Fibroblast of villous mesenchyme (primary cell): Measurements from ENCODE around the gene DAP. TPM values are rescaled to one million over a fixed set of nuclear protein-coding genes. Genes with fewer than 3 reads are reported as not detected.
"Not testable (repeated sequence)": the region's sequence is repeated elsewhere in the genome, so short reads cannot be mapped to it uniquely, and the experiment has no call there.

Experiments used
- DNase-seq: peaks from one replicate; pipeline ENCODE4 v3.0.0-alpha.2; 2010; ENCODE audit warnings: low read depth
- H3K4me3 ChIP-seq: 2 replicates; pipeline ENCODE4 v1.5.1; 2011; ENCODE audit warnings: low read depth, mild to moderate bottlenecking, low read length
- total RNA-seq: library from RNA; depleted of rRNA; stranded (reverse); fragments of >200 nt; gene quantifications from 2 replicates; pipeline ENCODE4 v1.2.3, GENCODE V29; 2012
- TF ChIP-seq, protein P1 (sequence below): IDR thresholded peaks from 2 replicates; pipeline ENCODE4 v1.5.1; 2012; ENCODE audit warnings: low read depth, mild to moderate bottlenecking, low read length; ENCODE audit not compliant: insufficient read depth

Gene DAP
- total RNA-seq, 1 donor, result 43.2 TPM

DNA sequence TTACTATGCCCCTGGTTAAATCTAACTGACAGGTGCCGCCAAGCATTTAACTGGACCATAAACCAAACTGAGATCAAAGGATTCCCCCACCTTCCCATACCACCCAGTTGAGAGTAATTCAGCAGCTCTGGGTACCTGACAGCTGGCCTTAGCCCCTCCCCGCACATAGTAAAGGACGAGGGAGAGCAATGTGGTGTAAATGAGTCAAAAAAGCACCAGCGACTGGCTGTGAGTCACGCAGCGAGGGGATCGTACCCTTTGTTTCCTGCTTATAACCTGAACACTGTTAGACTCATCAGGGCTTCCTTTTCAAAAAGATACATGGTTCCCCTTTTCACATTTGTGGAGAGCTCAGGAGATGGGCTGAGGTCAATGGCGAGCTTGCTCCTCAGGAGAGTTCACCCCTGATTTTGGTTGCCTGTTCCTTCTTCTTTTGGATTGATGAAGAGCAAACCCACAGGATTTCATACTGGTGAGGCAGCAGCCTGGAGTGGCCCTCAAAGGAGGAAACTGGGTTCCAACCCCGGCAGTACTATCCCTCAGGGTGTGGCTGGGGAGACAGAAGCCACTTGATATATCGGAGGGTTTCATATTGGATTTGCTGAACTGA lies 125.7 kb downstream of the DAP start:
- DNase-seq, result no peak
- TF ChIP-seq, protein P1, sequence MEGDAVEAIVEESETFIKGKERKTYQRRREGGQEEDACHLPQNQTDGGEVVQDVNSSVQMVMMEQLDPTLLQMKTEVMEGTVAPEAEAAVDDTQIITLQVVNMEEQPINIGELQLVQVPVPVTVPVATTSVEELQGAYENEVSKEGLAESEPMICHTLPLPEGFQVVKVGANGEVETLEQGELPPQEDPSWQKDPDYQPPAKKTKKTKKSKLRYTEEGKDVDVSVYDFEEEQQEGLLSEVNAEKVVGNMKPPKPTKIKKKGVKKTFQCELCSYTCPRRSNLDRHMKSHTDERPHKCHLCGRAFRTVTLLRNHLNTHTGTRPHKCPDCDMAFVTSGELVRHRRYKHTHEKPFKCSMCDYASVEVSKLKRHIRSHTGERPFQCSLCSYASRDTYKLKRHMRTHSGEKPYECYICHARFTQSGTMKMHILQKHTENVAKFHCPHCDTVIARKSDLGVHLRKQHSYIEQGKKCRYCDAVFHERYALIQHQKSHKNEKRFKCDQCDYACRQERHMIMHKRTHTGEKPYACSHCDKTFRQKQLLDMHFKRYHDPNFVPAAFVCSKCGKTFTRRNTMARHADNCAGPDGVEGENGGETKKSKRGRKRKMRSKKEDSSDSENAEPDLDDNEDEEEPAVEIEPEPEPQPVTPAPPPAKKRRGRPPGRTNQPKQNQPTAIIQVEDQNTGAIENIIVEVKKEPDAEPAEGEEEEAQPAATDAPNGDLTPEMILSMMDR, result no peak
- H3K4me3 ChIP-seq, result no peak overlapping the region

DNA sequence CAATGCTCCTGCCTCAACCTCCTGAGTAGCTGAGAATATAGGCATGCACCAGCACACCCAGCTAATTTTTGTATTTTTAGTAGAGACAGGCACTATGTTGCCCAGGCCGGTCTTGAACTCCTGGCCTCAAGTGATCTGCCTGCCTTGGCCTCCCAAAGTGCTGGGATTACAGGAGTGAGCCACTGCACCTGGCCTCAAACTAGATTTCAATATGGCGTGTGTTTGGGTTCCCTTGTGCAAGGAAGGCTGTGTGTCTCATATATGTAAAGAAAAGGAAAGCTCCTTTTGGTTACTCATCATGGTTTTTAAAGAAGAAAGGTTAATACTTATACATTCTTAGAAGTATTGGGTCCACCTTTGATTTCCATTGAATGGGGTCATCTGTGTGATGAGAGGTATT lies 126.5 kb downstream of the DAP start:
- TF ChIP-seq, protein P1, result no peak
- no peak overlapping the region for H3K4me3 ChIP-seq
- no peak for DNase-seq

DNA sequence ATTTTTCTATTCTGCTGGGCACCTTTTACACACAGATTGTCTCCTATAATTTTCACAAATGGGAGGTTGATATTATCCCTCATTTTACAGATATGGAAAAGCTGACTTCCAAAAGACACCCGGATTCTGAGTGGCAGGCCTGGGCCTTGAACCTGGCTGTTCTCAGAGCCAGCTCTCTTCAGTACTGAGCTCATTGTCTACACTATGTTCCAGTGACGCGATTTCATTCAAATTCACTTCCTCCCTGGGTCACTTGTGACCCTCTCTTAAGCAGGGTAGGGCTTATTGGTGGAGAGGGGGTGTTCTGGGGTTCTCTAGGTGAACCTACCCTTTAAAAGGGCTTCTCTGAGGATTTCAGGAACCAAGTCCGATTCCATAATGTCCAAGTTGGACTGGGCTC lies 127.0 kb downstream of the DAP start:
- TF ChIP-seq, protein P1, result no peak
- H3K4me3 ChIP-seq, result no peak overlapping the region
- no peak for DNase-seq

DNA sequence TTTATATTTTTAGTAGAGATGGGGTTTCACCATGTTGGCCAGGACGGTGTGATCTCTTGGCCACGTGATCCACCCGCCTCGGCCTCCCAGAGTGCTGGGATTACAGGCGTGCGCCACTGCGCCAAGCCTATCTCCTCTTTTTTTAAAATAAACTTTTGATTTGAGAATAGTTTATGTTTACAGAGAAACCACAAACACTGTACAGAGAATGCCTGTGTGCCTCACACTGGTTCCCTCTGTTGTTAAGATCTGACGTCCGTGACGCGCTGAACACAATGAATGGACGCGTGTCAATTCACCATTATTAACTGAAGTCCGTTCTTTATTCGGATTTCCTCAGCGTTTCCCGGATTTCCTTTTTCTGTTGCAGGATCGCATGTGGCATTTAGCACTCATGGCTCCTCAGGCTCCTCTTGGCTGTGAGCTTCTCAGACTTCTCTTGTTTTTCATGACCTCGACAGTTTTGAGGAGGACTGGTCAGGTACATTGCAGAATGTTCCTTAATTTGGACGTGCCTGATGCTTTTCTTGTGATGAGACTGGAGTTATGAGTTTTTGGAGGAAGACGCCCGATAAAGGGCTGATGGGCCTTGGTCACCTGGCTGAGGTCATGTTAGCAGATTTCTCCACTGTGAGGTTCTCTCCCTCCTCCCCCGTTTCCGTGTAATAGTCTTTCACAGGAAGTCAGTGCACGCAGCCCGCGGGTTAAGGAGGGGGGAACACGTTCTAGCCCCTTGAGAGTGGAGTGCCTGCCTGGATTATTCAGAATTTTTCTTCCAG lies 127.6 kb downstream of the DAP start:
- TF ChIP-seq, protein P1, result no peak
- no peak for DNase-seq
- no peak overlapping the region for H3K4me3 ChIP-seq

DNA sequence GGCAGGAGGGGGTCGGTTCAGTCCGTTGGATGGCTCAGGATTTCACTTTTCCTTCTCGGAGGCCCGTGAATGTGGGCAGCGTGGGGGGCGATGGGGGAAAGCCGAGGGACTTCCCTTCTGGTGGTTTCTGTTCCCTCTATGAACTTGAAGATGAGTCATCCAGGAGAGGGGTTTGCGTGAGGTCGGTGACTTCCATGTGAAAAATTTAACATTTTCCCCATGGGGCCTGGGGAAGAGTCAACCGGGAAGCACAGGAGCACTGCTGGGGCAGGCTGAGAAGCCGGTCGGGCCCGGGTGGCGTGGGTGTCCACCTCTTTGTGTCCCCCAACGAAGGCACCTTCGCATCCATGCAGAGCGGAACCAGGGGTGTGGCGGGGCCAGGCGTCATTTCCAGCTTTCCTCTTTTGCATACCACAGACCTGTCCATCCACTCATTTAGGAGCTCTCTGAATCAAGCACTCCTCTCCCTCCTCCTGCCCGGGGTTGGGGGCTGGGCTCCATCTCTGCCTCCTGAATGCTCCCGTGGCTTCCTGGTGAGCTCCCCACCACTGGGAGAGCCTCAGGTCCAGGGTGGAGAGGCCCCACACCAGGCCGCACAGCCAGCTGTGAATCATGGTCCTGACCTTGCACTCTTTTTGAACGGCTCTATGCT lies 128.8 kb downstream of the DAP start:
- DNase-seq, result peak; percentile 30
- H3K4me3 ChIP-seq, result no peak overlapping the region
- TF ChIP-seq, protein P1, result no peak

DNA sequence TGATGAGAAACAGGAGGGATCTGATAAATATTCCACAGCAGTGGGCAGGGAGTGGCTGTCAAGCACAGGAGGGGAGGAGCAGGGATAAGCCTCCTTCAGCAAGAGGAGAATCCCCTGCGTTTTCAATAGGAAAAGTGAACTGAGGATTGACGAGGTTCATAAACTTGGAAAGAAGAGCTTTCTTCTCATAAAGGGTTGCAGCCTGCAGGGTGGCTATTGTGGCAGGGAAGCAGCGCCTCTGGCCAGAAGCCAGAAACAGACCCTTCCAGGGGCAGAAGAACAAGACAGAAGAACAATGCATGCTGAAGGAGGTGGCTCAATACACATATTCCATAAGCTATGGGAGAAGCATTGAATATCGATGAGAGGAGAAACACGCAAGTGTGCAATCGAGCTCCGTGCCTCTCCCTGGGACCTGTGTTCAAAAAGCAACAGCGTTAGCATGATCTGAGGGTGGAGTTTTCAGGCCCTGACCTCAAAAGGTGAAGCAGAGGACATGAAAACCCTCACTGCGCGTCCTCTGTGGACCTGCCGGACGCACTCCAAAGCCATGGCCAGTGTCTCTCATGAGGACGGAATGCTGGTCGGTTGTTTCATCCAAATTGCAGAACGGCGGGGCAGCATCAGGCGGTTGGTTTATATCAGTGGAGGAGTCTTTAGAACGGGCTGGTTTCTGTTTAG lies 129.6 kb downstream of the DAP start:
- DNase-seq, result no peak
- no peak overlapping the region for H3K4me3 ChIP-seq
- TF ChIP-seq, protein P1, result no peak

DNA sequence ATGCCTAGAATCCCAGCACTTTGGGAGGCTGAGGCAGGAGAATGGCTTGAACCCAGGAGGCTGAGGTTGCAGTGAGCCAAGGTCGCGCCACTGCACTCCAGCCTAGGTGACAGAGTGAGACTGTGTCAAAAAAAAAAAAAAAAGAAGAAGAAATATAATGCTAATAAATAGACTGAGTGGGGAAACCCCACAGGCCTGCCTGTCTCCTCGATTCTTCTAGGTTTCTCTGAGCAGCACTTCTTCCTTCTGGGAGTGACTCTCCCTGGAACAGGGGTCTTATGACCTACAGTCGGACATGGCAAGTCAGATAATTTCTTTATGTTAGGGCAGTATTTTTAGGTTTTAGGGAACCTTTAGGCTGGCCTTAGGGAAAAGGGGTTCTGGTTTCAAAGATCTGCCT lies 130.3 kb downstream of the DAP start:
- not testable (repeated sequence) for DNase-seq, H3K4me3 ChIP-seq
